RPMI7951 (cell line): ENCODE results near the gene DIP2A. TPM values are rescaled to one million over a fixed set of nuclear protein-coding genes. Genes with fewer than 3 reads are reported as not detected.
"Not testable (repeated sequence)": the region's sequence is repeated elsewhere in the genome, so short reads cannot be mapped to it uniquely, and the experiment has no call there.

Experiments used
- DNase-seq: peaks from one replicate; pipeline ENCODE4 v3.0.0-alpha.2; 2012; ENCODE audit warnings: low read depth
- total RNA-seq: library from RNA; depleted of rRNA; stranded (reverse); fragments of >200 nt; shearing (Covaris generic); gene quantifications from 2 replicates; pipeline ENCODE4 v1.2.3, GENCODE V29; 2014

DIP2A gene
- total RNA-seq, 1 experiment from 2014 or later = 14.3 TPM

DNA sequence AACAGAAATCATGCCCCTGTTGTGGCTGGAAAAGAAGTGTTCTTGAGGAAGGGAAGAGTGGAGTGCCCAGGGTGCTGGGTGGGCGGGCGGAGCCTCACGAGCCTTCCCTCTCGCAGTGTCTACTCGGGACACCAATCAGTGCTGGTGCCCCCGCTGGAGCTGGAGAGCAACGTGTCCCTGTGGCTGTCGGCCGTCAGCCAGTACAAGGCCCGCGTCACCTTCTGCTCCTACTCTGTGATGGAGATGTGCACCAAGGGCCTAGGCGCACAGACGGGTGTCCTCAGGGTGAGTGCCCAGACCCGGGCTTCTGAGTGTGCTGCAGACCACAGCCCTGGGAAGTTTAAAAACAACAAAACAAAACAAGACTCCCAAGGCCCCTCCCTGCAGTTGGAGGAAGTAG is 98.8 kb downstream of the DIP2A start:
- no peak for DNase-seq

DNA sequence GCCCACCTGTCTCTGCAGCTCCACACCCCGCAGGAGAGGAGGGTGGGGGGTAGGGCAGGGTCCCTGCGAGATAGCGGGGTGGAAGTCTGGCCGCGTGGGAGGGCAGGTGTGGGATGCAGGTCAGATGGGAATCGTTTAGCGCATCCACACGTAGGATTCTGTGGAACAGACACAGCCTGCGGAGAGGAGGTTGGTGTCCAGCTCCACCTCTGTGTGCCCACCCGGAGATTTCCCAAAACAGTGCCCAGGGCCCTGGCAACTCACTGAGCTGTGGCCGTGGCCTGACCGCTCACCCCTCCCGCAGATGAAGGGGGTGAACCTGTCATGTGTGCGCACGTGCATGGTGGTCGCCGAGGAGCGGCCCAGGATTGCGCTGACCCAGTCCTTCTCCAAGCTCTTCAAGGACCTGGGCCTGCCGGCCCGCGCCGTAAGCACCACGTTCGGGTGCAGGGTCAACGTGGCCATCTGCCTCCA is 99.3 kb downstream of the DIP2A start:
- DNase-seq = no peak

DNA sequence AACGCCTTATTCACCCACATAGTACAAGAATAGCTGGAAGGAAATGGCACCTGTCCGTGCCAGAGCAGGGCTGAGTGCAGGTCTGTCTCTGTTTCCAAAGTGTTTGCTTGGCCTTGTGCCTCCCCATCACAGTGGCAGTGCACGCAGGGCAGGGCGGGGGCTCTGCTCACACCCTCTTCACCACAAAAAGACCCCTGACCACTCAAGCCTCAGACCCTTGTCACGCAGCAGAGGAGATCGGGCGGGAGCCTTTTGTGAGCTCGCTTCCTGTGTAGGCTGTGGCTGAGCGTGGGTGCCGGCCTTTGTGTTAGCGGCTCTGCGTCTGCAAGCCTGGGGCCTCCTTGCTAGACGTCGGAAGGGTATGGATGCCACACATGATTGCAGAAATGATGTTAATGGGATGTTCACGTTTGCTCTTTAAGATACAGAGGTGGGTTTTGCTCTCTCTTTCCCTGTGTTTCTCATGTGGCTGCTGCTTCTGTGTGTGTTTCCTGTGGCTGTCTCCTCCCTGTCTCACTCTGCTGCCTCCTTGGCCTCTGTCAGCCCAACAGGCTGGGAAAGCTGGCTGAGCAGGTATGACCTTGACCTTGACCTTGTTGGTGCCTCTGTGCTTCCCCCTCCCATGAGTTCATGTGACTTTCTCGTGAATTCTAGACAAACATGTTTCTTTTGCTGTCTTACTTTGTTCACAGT is 100.7 kb downstream of the DIP2A start:
- no peak for DNase-seq

GRCh38 chr21:46560568-46561444 is 102.1 kb downstream of the DIP2A start:
- no peak for DNase-seq

- DNase-seq = no peak
Measured at GRCh38 chr21:46561445-46562090, 102.9 kb downstream of the DIP2A start.

DNA sequence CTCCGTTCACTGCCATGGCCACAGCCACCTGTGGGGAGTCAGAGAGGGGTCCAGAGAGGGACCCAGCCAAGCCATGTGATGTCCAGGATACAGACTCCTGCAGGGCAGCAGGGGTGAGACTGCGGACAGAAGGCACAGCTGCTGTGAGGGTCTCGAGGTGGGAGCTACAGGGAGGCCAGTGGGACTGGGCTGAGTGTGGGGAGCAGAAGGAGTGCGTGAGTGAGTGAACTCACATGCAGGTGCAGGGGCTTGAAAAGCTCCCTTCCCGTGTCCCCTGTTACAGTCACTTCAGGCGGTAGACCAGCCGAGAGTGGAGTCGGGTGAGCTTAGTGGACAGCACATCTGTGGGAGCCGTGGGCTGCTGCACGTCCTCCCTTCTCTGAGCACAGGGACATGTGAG is 103.8 kb downstream of the DIP2A start:
- DNase-seq = no peak

DNA sequence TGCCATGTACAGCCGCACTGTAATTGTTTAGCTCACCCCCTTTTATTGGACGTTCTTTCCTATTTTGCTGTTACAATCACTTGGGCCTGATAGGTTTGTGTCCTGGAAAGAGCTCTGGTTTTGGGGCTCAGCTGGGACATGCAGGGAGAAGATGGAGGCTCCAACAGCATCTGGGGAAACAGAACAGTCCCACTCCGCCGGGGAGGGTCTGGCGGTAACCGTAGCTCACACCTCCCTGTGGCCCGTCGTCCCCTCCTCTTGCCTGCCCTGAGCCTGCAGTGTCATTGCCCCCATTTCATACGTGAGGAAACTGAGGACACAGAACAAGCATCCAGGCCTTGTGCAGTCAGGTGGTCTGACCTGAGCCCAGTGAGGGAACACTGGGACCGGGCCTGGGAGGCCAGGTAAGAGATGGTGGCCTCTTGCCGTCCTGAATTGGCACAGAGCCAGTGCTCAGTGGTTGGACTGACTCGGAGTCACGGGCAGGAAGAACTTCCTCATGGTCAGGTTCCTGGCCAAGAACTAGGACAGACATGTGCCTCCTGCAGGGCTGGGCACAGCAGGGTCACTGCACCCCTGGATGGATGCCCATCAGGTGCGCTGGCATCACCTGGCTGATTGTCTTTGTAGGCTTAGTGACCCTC is 104.4 kb downstream of the DIP2A start:
- DNase-seq = no peak

GRCh38 chr21:46564391-46564790 is 105.7 kb downstream of the DIP2A start:
- peak; percentile 4 for DNase-seq

- no peak for DNase-seq
Measured at GRCh38 chr21:46567348-46567747, 108.7 kb downstream of the DIP2A start.

- no peak for DNase-seq
Measured at GRCh38 chr21:46568562-46568961, 109.9 kb downstream of the DIP2A start.

DNA sequence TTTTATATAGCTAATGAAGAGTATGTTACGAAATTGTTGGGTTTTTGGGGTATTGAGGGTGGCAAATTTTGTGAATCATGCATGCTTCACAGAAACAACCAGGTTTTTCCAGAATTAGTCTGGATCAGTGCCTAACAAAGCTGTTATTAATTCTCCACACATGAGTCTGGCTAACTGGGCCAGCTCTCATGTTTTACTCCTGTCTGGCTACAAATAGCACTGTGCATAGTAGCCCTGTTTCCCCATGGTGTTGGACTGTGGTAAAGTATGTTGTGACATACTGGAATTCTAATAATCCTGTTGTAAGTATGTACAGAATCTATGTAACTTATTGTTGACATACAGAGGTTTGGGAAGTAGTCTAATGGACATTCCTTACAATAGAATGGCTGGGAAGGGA is 110.4 kb downstream of the DIP2A start:
- no peak for DNase-seq

DNA sequence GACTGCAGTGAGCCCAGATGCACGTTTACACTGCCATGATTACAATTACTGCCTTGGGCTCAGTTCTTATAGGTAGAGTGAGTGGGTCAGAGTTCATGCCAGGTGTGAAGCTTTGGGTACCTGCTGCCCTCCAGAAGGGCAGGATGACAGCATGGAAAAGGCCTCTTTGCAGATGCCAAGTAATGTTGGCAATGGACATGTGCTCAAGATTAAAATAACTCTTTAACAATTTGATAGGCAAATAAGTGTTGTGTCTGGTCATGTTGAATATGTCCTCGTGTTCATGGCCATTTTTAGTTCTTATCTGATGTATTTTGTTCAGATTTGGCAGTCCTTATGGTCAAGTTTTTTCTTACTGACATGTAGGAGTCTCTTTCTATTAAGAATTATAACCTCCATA is 111.4 kb downstream of the DIP2A start:
- DNase-seq = no peak

DNA sequence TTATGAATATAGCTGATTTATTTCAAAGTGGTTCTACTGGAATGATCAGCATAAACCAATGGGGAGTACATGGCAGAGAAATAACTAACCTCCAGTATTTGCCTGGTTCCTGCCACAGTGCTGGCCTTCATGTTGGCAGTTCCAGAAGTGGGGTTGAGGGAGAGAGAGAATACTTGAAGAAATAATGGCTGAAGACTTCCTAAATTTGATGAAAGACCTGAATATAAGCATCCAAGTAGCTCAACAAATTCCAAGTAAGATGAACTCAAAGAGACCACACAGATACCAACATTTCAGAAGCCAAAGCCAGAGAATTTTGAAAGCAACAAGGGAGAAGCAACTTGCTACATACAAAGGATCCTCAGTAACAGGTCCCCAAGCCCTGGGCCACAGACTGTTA is 111.9 kb downstream of the DIP2A start:
- no peak for DNase-seq

DNA sequence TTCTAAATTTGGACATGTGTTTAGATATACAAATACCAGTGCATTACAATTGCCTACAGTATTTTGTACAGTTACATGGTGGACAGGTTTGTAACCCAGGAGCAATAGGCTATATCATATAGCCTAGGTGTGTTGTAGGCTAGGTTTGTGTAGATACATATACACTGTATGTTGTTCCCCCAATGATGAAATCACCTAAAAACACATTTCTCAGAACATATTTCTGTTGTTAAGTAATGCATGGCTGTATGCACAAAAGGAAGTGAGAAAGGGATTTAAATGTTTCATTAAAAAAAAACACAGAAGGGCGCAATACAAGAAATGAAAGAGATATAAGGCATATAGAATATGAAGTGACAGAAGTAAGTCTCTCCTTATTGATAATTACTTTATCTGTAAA is 114.2 kb downstream of the DIP2A start:
- DNase-seq = no peak

GRCh38 chr21:46577786-46578185 is 119.1 kb downstream of the DIP2A start:
- not testable (repeated sequence) for DNase-seq

DNA sequence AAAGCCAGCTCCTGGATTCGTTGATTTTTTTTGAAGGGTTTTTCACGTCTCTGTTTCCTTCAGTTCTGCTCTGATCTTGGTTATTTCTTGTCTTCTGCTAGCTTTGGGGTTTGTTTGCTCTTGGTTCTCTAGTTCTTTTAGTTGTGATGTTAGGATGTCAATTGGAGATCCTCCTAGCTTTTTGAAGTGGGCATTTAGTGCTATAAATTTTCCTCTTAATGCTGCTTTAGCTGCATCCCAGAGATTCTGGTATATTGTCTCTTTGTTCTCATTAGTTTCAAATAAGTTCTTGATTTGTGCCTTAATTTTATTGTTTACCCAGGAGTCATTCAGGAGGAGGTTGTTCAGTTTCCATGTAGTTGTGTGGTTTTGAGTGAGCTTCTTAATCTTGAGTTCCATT is 120.7 kb downstream of the DIP2A start:
- not testable (repeated sequence) for DNase-seq

DNA sequence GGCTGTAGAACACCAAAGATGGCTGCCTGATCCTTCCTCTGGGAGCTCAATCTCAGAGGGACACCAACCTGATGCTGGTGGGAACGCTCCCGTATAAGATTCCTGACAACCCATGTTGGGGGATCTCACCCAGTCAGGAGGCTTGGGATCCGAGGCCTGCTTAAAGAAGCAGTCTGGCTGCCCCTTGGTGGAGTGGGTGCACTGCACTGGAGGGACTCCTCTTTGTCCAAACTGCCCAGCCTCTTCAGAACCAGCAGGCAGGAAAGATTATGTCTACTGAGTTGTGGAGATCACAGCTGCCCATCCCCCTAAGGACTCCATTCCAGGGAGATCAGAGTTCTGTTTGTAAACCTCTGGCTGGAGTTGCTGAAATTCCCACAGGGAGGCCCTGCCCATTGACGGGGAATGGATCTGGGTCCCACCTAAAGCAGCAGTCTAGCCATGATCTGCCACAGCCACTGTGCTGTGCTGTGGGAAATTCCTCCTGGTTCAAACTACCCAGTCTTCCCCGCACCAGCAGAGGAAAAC is 123.2 kb downstream of the DIP2A start:
- DNase-seq = no peak

GRCh38 chr21:46585191-46585953 is 126.7 kb downstream of the DIP2A start:
- no peak for DNase-seq

DNA sequence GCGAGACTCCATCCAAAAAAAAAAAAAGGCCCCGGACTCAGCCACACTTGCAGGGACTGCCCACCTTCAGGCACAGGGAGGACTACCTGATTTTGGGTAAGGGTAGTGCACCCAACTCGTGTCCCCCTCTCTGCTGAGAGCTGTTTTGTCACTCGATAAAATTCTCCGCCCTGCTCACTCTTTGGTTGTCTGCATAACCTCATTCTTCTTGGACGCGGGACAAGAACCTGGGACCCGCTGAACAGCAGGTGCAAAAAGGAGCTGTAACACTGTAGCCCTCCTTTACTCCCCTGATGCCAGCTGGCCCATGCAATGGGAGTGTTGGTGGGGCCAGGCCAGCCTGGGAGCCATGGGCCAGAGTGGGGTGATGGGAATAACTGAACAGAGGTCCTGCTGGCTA is 135.6 kb downstream of the DIP2A start:
- DNase-seq = no peak

DNA sequence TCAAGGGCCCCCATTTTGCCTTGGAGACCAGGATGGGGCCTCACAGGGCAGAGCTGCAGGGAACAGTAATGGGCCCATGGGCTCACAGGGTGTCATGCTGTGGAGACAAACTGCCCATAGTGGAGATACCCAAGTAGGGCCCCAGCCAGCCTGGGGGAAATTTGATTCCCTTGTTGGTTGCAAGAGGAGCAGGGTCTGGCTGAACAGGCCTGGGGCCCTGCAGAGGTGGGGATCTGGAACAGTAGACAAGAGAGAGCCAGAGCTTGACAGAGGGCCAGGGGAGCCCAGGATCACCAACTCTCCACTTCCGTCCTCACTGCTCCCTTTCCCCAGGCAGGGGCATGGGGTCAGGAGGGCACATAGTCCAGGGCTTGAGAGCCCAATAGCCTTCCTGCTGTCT is 137.5 kb downstream of the DIP2A start:
- no peak for DNase-seq

GRCh38 chr21:46597031-46597430 is 138.3 kb downstream of the DIP2A start:
- DNase-seq = no peak
